PC-3 (cell line): ENCODE measurements around the gene OOSP1. TPM values are rescaled to one million over a fixed set of nuclear protein-coding genes. Genes with fewer than 3 reads are reported as not detected.

Experiments
- ATAC-seq: fragments of 200-7000 bp; cut with Tn5 transposase; 2 replicates; pipeline ENCODE4 v1.9.1; 2020; ENCODE audit warnings: mild to moderate bottlenecking, moderate library complexity
- BruUV-seq: library from RNA; stranded (reverse); fragments of 400-500 nt; replicated peaks from 2 replicates; lab custom pipeline; 2021; lab: Mats Ljungman, UMichigan
- CTCF ChIA-PET: fragments of 300-600 bp; sonication (Branson Sonifier 250); formaldehyde crosslinking; loops from one replicate; lab custom pipeline; 2022; ENCODE audit warnings: antibody characterized with exemption; lab: Charles Lee
- POLR2A ChIA-PET: fragments of 300-600 bp; sonication (Branson Sonifier 250); formaldehyde crosslinking; loops from one replicate; lab custom pipeline; 2022; ENCODE audit warnings: antibody characterized with exemption; ENCODE audit not compliant: unreplicated experiment; lab: Charles Lee
- DNase-seq: peaks from one replicate; pipeline ENCODE4 v3.0.0-alpha.2; 2015
- H2AFZ ChIP-seq: fragments of 300-600 bp; sonication (generic); 2 replicates; pipeline ENCODE4 v1.6.0; 2016; ENCODE audit warnings: antibody characterized with exemption, low read length
- H3F3A ChIP-seq: fragments of 300-600 bp; sonication (generic); one replicate; pipeline ENCODE4 v1.6.0; 2017; ENCODE audit warnings: antibody characterized with exemption, low read length, control low read depth, mild to moderate bottlenecking; ENCODE audit not compliant: unreplicated experiment
- H3K27ac ChIP-seq: fragments of 300-600 bp; sonication (generic); 2 replicates; pipeline ENCODE4 v1.5.1; 2016; ENCODE audit warnings: mild to moderate bottlenecking, low read length
- H3K27me3 ChIP-seq: fragments of 300-600 bp; sonication (generic); 2 replicates; pipeline ENCODE4 v1.6.1; 2016; ENCODE audit warnings: low read length, mixed read lengths
- H3K36me3 ChIP-seq: fragments of 300-600 bp; sonication (generic); 2 replicates; pipeline ENCODE4 v1.6.1; 2016; ENCODE audit warnings: low read depth, mixed run types, low read length, mixed read lengths
- H3K4me1 ChIP-seq: fragments of 300-600 bp; sonication (generic); 2 replicates; pipeline ENCODE4 v1.5.1; 2016; ENCODE audit warnings: low read length; ENCODE audit not compliant: insufficient read depth
- H3K4me2 ChIP-seq: fragments of 300-600 bp; sonication (generic); 2 replicates; pipeline ENCODE4 v1.6.0; 2016; ENCODE audit warnings: low read length
- H3K4me3 ChIP-seq: fragments of 300-600 bp; sonication (generic); 2 replicates; pipeline ENCODE4 v1.5.1; 2016; ENCODE audit warnings: mild to moderate bottlenecking, low read length, mixed read lengths
- H3K79me2 ChIP-seq: fragments of 300-600 bp; sonication (generic); 2 replicates; pipeline ENCODE4 v1.6.1; 2017; ENCODE audit warnings: low read length, mixed read lengths
- H3K9ac ChIP-seq: fragments of 300-600 bp; sonication (generic); 2 replicates; pipeline ENCODE4 v1.6.0; 2016; ENCODE audit warnings: mild to moderate bottlenecking, low read length
- H3K9me2 ChIP-seq: fragments of 300-600 bp; sonication (generic); replicated peaks from 2 replicates; pipeline ENCODE4 v1.6.1; 2016; ENCODE audit warnings: mixed run types, low read length, mixed read lengths
- H3K9me3 ChIP-seq: fragments of 300-600 bp; sonication (generic); 2 replicates; pipeline ENCODE4 v1.6.1; 2016; ENCODE audit warnings: low read length, mixed read lengths
- H4K20me1 ChIP-seq: fragments of 300-600 bp; sonication (generic); 2 replicates; pipeline ENCODE4 v1.6.1; 2016; ENCODE audit warnings: low read length, mixed read lengths
- EZH2 ChIP-seq: fragments of 300-600 bp; sonication (generic); IDR thresholded peaks from one replicate; pipeline ENCODE4 v1.6.1; 2017; ENCODE audit warnings: antibody characterized with exemption, mild to moderate bottlenecking, low read length; ENCODE audit not compliant: unreplicated experiment
- EZH2phosphoT487 ChIP-seq: fragments of 300-600 bp; sonication (generic); IDR thresholded peaks from 2 replicates; pipeline ENCODE4 v1.6.1; 2018; ENCODE audit warnings: mild to moderate bottlenecking, antibody characterized with exemption, low read length, borderline replicate concordance
- intact Hi-C: fragments of 100-400 bp; cut with micrococcal nuclease; formaldehyde crosslinking; loops from 2 replicates; pipeline ENCODE4 v1.9.0; 2023
- total RNA-seq: library from RNA; depleted of rRNA; stranded (reverse); fragments of >200 nt; gene quantifications from 2 replicates; pipeline ENCODE4 v1.2.3, GENCODE V29; 2014
- TF ChIP-seq, protein P1 (sequence below): fragments of 300-600 bp; sonication (generic); conservative IDR thresholded peaks from 2 replicates; pipeline ENCODE4 v1.5.1; 2017; ENCODE audit warnings: antibody characterized with exemption, low read depth, mild to moderate bottlenecking, low read length

The OOSP1 gene
- total RNA-seq, 1 experiment from 2014 or later = not detected

DNA sequence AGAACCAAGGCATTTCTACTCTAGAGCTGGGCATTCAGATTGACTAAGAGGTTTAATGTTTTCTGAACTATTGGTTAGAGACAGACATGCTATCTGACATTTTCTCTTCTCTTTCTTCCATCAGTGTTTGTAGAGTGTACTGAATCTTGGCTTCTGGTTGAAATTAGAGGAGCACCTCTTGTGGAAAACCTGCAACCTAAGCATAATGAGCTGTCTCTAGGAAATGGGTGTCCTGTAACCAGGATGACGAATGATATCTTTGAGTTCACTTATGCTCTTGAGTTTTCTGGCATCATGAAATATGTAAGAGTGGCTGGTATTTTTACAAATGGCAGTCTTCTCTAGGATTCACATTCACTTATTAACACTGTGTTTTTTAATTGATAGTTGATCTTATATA, 45.0 kb downstream of the OOSP1 start:
- no peaks in the 10 kb centered on the region for H3K79me2 ChIP-seq
- H3K9ac ChIP-seq = no peak overlapping the region
- no peak for ATAC-seq
- no peaks in the 10 kb centered on the region for H3K36me3 ChIP-seq
- H3F3A ChIP-seq = no peaks in the 10 kb centered on the region
- CTCF ChIA-PET = no interaction called here
- no peaks in the 10 kb centered on the region for H4K20me1 ChIP-seq
- no peaks in the 10 kb centered on the region for H3K9me2 ChIP-seq
- no peak overlapping the region for H3K27ac ChIP-seq
- H3K4me3 ChIP-seq = no peak overlapping the region
- H3K27me3 ChIP-seq = peaks cover 8% of the 10 kb centered on the region
- H2AFZ ChIP-seq = no peak overlapping the region
- DNase-seq = no peak
- TF ChIP-seq EZH2 = no peak
- TF ChIP-seq, protein P1, sequence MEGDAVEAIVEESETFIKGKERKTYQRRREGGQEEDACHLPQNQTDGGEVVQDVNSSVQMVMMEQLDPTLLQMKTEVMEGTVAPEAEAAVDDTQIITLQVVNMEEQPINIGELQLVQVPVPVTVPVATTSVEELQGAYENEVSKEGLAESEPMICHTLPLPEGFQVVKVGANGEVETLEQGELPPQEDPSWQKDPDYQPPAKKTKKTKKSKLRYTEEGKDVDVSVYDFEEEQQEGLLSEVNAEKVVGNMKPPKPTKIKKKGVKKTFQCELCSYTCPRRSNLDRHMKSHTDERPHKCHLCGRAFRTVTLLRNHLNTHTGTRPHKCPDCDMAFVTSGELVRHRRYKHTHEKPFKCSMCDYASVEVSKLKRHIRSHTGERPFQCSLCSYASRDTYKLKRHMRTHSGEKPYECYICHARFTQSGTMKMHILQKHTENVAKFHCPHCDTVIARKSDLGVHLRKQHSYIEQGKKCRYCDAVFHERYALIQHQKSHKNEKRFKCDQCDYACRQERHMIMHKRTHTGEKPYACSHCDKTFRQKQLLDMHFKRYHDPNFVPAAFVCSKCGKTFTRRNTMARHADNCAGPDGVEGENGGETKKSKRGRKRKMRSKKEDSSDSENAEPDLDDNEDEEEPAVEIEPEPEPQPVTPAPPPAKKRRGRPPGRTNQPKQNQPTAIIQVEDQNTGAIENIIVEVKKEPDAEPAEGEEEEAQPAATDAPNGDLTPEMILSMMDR = no peak
- no peak for TF ChIP-seq EZH2phosphoT487
- intact Hi-C loops = no loop called here
- H3K4me2 ChIP-seq = no peak overlapping the region
- BruUV-seq = no TSS peak
- H3K9me3 ChIP-seq = no peaks in the 10 kb centered on the region
- POLR2A ChIA-PET = no interaction called here
- H3K4me1 ChIP-seq = no peaks in the 10 kb centered on the region

GRCh38 chr11:59984368-59984767, 46.1 kb downstream of the OOSP1 start:
- H3K4me1 ChIP-seq = no peaks in the 10 kb centered on the region
- H3K9me2 ChIP-seq = no peaks in the 10 kb centered on the region
- H3K9ac ChIP-seq = no peak overlapping the region
- no peaks in the 10 kb centered on the region for H3F3A ChIP-seq
- no peak overlapping the region for H3K27ac ChIP-seq
- BruUV-seq = no TSS peak
- H3K36me3 ChIP-seq = no peaks in the 10 kb centered on the region
- no peak overlapping the region for H2AFZ ChIP-seq
- H3K79me2 ChIP-seq = no peaks in the 10 kb centered on the region
- CTCF ChIA-PET = no interaction called here
- no peak for DNase-seq
- no peak for TF ChIP-seq EZH2phosphoT487
- TF ChIP-seq, protein P1 = no peak
- no peak for TF ChIP-seq EZH2
- H3K4me3 ChIP-seq = no peak overlapping the region
- POLR2A ChIA-PET = no interaction called here
- no peak for ATAC-seq
- no peaks in the 10 kb centered on the region for H4K20me1 ChIP-seq
- no peaks in the 10 kb centered on the region for H3K9me3 ChIP-seq
- H3K4me2 ChIP-seq = no peak overlapping the region
- H3K27me3 ChIP-seq = peaks cover 8% of the 10 kb centered on the region
- intact Hi-C loops = no loop called here

GRCh38 chr11:59990421-59990820, 52.2 kb downstream of the OOSP1 start:
- no peak overlapping the region for H3K4me3 ChIP-seq
- intact Hi-C loops = no loop called here
- H3K36me3 ChIP-seq = no peaks in the 10 kb centered on the region
- no peaks in the 10 kb centered on the region for H3F3A ChIP-seq
- no TSS peak for BruUV-seq
- H3K9me2 ChIP-seq = no peaks in the 10 kb centered on the region
- CTCF ChIA-PET = no interaction called here
- no peaks in the 10 kb centered on the region for H3K9me3 ChIP-seq
- POLR2A ChIA-PET = no interaction called here
- H3K79me2 ChIP-seq = no peaks in the 10 kb centered on the region
- H3K4me2 ChIP-seq = no peak overlapping the region
- no peak overlapping the region for H3K9ac ChIP-seq
- ATAC-seq (no peak), DNase-seq (no peak)
- no peak overlapping the region for H2AFZ ChIP-seq
- H3K4me1 ChIP-seq = no peaks in the 10 kb centered on the region
- no peak overlapping the region for H3K27ac ChIP-seq
- TF ChIP-seq EZH2 = no peak
- TF ChIP-seq, protein P1 = no peak
- H3K27me3 ChIP-seq = no peaks in the 10 kb centered on the region
- H4K20me1 ChIP-seq = no peaks in the 10 kb centered on the region
